PFSK-1 (cell line): ENCODE data around the gene PHF12.
A peak's percentile ranks its signal among the peaks of the same experiment; 100 is the strongest.

ENCODE experiments used
- FOXP2 ChIP-seq: optimal IDR thresholded peaks from 2 replicates; pipeline ENCODE3; 2011; ENCODE audit warnings: borderline replicate concordance, control low read depth, inconsistent platforms; ENCODE audit not compliant: insufficient read depth; ENCODE audit errors: extremely low read length, extremely low read depth
- POLR2AphosphoS5 ChIP-seq: IDR thresholded peaks from 2 replicates; pipeline ENCODE4 v1.6.1; 2012; ENCODE audit warnings: low read depth, mild to moderate bottlenecking, control low read depth, low read length, moderate library complexity
- SIN3A ChIP-seq: IDR thresholded peaks from 2 replicates; pipeline ENCODE4 v1.6.1; 2012; ENCODE audit warnings: mild to moderate bottlenecking, low read length, moderate library complexity, borderline replicate concordance; ENCODE audit not compliant: insufficient read depth
- TAF1 ChIP-seq: IDR thresholded peaks from 2 replicates; pipeline ENCODE4 v1.6.1; 2012; ENCODE audit warnings: low read length, control low read depth, borderline replicate concordance; ENCODE audit not compliant: insufficient read depth
- TF ChIP-seq, protein P1 (sequence below), 2 experiments: IDR thresholded peaks; 2 replicates each; pipeline versions ENCODE4 v1.6.1 to v1.8.0; 2011 to 2012; ENCODE audit warnings: low read depth in 2 of 2, low read length in 2 of 2, control low read depth in 1 of 2, inconsistent platforms in 1 of 2, mild to moderate bottlenecking in 1 of 2, moderate library complexity in 1 of 2; ENCODE audit not compliant: insufficient read depth in 1 of 2

Gene PHF12

DNA sequence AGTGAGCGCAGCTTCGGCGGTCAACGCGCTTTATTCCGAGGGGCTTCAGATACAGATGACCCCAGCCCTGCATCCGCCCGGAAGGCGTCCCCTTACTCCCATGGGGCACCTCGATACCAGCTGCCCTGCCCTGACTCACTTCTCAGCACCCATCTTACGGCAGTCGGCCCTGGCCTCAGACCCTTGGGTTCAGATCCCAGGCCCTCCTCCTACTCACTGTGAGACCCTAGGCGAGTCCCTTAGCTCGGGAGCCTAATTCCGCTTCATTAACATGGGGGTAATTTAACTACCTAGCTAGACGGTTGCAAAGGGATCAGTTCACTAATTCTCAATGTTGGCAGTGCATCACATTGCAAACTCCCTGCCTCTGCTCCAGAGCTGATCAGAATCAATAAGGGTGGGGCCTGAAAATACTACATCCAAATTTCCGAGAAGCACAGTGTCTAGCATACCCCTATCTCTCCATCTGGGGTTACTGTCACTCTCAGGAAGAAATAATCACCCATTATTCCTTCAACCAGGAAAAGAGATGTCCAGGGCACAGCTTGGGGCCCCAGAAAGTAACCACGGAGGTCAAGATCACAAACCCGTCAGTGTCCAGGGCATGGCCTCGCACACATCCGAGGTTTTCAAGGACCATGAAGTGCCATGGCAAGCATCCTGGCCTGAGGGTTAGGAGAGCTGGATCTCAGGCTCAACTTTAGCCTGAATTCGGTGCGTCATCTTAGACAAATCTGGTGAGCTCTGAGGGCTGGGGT lies 53.4 kb downstream of the PHF12 start:
- no peak for TF ChIP-seq TAF1

DNA sequence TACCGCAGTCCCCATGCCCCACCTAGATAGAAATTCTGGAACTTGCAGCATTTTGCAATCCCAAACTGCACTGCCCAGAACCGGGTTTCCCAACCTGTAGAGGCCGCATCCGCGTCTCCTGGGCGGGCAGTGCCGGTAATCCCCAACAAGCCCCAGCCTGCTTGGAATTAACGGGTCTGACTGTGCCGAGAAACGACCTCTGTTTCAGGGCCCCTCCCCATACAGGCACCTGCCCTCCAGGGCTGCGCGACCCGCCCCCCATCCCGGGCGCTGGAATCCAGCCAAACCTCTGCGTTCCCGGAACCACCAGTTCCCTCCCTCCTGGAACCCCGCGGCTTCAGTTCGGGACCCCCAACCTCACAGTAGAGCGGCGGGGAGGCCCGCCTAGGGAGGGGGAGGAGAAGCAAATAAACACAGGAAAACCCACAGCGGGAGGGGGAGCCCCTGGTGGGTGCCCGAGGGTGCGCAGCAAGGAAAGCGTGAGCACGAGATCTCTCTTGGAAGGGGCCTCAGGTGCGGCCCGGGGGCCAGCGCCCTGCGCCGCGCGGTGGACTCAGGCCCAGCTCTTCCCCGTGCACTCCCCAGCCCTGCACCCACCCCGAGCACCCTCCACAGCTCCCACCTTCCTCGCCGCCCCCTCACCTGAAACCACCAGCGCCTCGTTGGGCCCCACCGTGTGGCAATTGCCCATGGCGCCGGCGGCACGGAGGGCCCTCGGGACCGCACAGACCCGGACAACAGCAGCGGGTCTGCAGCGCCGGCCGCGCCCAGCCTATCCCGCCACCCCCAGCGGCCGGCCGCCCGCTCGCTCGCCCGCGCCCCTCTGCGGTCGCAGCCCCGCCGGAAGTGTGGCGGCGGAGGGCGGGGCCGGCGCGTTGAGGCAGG lies 54.2 kb downstream of the PHF12 start, which contains the start of gene FLOT2:
Gene FLOT2 (minus strand): TSS at position 850 of the 885 bp plus-strand sequence. CDS start 159 bp downstream, at position 691.
- TF ChIP-seq FOXP2: peak; percentile 15
- 0 out of 2 replicates have a peak, but pooled peaks have one; percentile 6 for TF ChIP-seq SIN3A
- TF ChIP-seq POLR2AphosphoS5: peak; percentile 80
- TF ChIP-seq, protein P1, sequence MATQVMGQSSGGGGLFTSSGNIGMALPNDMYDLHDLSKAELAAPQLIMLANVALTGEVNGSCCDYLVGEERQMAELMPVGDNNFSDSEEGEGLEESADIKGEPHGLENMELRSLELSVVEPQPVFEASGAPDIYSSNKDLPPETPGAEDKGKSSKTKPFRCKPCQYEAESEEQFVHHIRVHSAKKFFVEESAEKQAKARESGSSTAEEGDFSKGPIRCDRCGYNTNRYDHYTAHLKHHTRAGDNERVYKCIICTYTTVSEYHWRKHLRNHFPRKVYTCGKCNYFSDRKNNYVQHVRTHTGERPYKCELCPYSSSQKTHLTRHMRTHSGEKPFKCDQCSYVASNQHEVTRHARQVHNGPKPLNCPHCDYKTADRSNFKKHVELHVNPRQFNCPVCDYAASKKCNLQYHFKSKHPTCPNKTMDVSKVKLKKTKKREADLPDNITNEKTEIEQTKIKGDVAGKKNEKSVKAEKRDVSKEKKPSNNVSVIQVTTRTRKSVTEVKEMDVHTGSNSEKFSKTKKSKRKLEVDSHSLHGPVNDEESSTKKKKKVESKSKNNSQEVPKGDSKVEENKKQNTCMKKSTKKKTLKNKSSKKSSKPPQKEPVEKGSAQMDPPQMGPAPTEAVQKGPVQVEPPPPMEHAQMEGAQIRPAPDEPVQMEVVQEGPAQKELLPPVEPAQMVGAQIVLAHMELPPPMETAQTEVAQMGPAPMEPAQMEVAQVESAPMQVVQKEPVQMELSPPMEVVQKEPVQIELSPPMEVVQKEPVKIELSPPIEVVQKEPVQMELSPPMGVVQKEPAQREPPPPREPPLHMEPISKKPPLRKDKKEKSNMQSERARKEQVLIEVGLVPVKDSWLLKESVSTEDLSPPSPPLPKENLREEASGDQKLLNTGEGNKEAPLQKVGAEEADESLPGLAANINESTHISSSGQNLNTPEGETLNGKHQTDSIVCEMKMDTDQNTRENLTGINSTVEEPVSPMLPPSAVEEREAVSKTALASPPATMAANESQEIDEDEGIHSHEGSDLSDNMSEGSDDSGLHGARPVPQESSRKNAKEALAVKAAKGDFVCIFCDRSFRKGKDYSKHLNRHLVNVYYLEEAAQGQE (IDR thresholded peaks at IDR 0.05; ENCODE audit: insufficient read depth in 1 of 2, low read depth in 2 of 2, low read length in 2 of 2): 0 out of 4 replicates have a peak, but pooled peaks of 1 of the 2 experiments have one; percentile 11
- no peak for TF ChIP-seq TAF1

DNA sequence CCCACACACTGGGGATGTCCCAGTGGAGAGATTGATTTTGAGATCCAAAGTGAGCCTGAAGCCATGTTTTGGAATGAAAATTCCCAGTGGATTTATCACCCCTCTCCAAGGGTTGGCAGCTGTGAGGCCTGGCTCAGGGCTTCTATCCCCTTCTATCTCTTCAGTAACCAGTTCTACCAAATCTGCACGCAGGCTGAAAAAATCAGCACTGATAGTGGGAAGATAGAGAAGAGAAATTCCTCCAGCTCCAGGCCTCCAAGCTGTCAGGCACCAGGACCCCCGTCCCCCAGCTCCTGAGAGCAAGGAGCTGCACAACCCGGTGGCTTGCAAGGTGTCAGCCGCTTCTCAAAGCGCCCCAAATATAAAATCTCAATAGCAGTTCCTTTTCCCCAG lies 54.8 kb downstream of the PHF12 start:
- TF ChIP-seq TAF1 (no peak), POLR2AphosphoS5 (no peak), SIN3A (no peak), FOXP2 (no peak)
- TF ChIP-seq, protein P1 (IDR thresholded peaks at IDR 0.05; ENCODE audit: insufficient read depth in 1 of 2, low read depth in 2 of 2, low read length in 2 of 2): no peak

DNA sequence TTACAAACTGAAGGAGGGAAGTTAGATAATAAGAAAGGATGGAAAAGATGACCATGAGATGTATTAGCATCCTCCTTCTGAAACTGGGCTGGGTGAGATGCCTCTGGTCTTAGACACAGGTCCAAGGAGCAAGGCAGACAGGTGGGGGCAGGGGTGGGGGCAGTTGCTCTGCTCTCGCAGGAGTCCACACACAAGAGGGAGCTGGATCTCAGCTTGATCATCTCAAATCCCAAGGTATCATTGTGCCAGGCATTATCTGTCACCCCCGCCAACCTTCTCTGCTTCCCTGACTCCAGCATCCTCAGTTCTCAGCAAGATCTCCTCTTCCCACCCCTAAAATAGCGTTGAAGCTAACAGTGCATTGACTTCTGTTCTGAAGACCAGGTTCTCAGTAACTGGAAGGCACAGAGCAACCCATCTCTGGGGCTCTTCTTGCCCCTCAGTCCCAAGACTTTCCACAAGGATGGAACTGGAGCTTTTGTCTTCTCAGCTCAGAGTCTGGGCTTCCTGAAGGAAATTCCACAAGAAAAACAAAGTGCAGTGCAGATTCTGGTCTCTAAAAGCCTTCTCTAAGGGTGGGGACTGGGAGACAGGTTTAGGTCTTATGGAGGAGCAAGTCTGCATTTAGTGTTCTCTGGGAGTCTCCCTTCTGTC lies 55.4 kb downstream of the PHF12 start:
- TF ChIP-seq POLR2AphosphoS5 (no peak), SIN3A (no peak), TAF1 (no peak), FOXP2 (no peak)
- TF ChIP-seq, protein P1 (IDR thresholded peaks at IDR 0.05; ENCODE audit: insufficient read depth in 1 of 2, low read depth in 2 of 2, low read length in 2 of 2): no peak

DNA sequence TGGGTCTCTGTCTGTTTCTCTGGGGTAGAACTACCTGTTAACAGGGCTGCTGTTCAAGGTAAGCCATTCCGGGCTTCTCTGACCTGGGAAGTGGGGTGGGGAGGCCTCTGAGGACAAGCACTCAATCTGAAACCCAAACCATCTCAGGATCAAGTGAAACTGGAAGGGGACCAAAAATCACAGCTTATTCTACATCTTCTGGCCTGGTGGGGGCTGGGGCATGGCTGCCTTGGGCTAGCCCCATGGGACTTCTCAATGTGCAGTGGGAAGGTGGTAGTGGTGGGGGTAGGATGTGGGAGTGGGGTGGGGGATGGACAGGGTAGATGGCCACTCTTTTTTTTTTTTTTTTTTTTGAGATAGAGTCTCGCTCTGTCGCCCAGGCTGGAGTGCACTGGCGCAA lies 59.3 kb downstream of the PHF12 start:
- TF ChIP-seq FOXP2 (no peak), SIN3A (no peak), TAF1 (no peak), POLR2AphosphoS5 (no peak)
- TF ChIP-seq, protein P1 (IDR thresholded peaks at IDR 0.05; ENCODE audit: insufficient read depth in 1 of 2, low read depth in 2 of 2, low read length in 2 of 2): no peak
